ENCODE measurements around the gene MTSS2.

MTSS2 gene

DNA sequence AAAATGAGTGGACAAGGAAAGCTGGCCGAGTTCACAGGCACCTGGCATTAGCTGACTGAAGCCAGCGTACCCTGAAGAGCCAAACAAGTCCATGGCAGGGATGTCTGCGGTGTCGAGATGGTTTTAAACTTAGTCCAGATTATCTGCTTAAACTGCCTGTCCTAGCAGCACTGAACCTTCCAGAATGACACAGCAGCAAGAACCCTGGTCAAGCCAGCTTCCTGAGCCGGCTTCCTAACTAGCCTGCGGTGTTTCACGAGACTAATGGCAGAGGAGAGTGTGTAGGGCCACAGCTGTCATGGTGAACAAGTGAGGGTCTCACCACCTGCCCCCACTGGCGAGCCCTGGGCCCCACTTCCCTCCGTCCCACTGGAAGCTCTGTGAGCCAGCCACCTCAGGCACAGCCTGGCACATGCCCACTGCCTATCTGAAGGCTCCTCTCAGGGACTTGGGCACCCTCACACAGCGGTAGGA, 28.8 kb upstream of the MTSS2 start:
- no peak for DNase-seq (ENCODE audit: low spot score)

- no peak for DNase-seq (ENCODE audit: low spot score)
These were observed 28.0 kb upstream of the MTSS2 start for GRCh38 chr16:70713824-70714223.

DNA sequence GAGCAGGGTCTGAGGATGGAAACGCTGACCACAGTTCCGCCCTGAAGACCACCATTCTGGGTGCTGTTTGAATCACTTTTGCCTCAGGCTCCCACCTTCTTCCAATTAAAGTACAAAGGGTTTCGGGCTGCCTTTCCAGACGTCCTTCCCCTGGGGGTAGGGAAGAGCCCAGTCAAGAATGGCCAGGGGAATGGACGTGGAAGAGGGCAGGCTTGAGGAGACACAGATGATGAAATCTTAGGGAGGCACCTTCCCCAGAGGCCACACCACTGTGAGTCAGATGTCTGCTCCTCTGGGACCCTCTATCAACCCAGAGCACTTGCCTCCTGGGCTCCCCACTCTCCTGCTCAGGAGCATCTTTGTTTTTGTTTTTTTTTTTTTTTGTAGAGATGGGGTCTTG, 27.5 kb upstream of the MTSS2 start:
- DNase-seq (ENCODE audit: low spot score) = no peak

- no peak for DNase-seq (ENCODE audit: low spot score)
These were observed 27.1 kb upstream of the MTSS2 start for GRCh38 chr16:70712942-70713341.

DNA sequence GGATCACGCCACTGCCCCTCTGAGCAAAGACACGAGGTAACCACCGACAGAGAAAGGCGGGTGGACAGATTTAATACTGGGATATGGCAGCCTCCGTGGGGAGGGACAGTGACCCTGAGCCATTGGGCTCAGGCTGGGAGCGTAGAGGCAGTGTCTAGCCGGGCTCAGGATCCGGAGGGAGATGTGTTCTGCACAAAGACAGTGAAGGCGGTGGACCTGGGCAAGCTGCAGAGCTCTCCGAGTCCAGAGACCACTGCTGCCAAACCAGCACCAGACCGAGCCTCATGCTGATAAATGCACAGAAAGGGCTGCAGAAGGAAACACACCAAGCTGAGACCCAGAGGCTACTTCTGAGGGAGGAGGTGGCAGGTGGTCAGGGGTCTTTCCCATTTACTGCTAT, 26.5 kb upstream of the MTSS2 start:
- no peak for DNase-seq (ENCODE audit: low spot score)

GRCh38 chr16:70711211-70712031, 25.6 kb upstream of the MTSS2 start:
- DNase-seq (ENCODE audit: low spot score) = no peak

- DNase-seq (ENCODE audit: low spot score) = no peak
These were observed 24.8 kb upstream of the MTSS2 start for GRCh38 chr16:70710422-70711210.

DNA sequence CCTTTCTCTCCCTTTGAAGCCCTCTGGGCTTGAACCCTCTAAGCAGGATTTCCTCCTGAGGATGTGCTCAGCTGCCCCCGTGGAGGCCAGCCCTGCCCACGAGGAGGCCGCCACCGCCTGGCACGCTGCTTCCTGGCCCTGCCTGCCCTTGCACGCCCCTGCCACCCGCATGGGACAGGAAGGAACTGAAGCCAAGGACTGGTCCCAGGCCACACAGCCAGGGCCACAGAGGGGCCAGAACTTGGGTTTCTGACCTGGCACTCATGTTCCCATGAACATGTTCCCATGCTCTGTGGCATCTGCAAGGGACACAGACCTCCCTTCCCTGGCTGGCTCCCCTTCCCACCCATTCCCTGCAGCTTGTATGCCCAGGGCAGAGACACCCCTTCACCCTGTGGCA, 24.1 kb upstream of the MTSS2 start:
- no peak for DNase-seq (ENCODE audit: low spot score)

GRCh38 chr16:70709457-70709856, 23.6 kb upstream of the MTSS2 start:
- no peak for DNase-seq (ENCODE audit: low spot score)

DNA sequence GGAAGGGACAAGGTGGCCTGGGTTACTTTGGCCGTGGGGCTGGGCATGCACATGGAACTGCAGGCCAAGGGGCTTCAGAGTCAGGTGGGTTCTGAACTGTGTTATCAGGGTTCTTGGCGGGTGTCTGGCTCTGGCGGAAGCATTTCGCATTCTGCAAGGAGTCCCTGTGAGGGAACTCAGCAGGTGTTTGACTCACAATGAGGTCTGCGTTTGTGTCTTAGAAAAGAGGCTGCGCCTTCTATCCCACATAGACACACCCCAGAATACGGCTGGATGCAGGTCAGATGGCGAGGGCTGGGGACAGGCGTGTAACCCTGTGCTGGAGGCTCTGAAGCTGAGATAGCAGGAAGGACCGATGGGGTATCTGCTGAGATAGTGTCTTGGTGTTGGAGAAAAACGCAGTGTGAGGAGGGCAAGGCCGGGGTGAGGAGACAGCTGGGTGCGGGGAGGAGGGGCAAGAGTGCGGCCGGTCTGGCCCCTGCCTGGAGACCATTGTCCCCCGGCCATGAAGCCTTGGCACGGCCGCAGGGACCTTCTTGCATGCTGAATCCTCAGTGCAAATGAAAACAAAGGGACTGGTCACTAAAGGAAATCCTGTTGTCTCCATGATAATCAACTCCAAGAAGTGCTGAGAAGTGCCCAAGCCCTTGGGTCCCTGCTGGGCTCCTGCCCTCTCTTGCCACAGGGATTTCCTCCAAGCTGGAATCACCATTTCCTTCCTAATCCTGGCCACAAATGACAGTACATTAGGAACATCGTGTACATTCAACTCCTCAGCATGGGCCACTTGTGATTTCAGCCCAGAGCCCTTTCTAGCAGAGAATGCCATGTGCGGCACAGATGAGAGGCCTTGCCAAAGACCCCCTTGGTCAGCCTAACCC, 22.8 kb upstream of the MTSS2 start:
- DNase-seq (ENCODE audit: low spot score) = no peak

DNA sequence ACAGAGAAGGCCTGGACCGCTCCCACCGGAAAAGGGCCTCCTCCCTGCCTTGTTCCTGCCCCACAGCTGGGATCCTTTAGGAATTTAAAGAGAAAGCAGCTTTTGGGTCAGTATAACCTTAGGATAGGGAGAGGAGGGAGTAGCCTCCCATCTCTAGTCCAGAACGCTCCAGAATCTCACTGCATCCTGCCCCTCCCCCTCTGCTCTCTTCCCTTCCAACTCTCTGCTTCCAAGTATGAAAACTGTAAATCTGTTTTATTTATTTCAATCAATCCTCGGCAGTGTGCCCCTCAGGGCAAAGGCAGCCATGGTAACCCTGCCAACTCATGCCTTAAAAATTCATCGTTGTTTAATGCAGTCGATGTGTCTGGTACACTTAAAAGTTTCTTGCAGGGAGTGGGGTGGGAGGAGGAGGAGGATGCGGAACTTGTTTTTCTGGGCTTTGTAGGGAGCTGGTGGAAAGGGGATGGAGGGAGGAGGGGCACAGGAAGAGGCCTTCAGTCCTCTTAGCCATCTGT, 21.2 kb upstream of the MTSS2 start:
- DNase-seq (ENCODE audit: low spot score) = no peak

DNA sequence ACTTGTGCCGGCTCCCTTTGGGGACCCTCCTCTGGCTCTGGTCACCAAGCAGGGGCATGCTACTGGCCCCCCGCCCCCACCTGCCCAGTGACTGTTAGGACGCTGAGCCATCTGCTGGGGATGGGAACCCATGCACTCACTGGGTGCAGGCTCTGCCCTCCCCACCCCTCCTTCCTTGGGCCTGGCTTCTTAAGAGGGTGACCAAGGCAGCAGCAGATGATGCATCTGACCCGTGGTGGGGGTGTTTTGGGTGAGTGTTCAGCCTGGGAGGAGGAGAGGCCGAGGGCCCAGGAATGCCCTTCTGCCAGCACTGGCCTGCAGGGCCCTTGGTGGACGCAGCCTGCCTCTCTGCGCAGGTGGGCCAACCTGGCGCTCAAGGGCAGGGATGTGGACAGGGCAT, 19.2 kb upstream of the MTSS2 start:
- no peak for DNase-seq (ENCODE audit: low spot score)

- DNase-seq (ENCODE audit: low spot score) = no peak
These were observed 18.7 kb upstream of the MTSS2 start for GRCh38 chr16:70704586-70704985.

DNA sequence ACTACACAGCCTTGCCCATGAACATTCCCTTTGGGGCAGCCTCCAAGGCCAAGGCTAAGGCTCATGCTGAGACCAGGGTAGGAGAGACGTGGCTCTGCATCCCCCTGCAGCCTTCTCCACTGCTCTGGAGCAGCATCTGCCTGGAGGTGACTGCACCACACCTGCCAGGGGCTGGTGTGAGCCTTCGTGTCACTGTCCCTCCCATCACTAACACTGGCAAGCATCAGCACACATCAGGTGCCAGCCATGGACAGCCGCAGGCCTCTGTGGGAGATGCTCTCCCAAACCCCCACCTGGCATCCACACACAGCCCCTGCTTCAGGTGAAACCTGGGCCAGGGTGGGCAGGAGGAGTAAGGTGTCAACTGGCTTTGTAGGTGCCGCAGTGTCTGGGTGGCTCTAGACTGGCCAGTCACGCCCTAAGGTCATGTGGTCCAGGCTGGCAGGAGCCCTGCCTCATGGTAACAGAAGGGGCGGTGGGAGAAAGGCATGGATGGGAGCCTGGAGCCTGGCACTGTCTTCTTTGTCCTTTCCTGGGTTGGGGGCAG, 18.1 kb upstream of the MTSS2 start:
- no peak for DNase-seq (ENCODE audit: low spot score)

DNA sequence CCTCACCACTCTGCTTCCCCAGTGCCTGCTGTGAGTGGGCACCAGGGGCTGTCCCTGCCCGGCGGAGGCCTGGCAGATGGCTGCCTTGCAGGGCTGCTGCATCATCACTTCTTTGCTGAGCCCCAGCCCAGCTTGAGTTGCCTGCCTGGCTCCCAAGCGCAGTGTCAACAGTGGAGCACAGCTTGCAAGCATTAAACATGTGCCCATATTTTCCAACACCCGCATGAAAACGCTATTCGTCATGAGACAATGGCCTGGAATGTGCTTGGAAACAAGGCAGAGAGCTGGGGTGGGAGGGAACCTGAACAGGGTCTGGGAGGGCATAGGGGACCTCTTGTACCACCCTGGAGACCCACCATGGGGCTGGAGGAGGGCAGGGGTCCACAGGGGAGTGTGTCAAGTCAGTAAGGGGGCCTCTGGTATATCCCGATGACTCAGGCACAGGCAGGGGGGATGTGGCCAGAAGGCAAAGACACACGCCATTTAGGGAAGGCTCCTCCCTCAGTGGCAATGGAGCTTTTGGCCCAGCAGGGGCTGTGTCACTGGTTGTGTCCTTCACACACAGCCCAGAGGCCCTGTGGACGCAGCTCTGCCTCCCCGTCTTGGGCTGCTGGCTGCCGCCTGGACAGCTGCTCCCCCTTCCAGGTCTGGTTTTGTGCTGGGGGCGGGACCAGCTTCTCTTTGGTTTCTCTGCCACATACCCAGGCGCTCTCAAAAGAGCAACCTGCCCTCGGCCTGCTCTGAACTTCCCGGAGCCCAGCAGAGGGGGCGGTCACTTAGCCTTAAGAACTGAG, 17.4 kb upstream of the MTSS2 start:
- no peak for DNase-seq (ENCODE audit: low spot score)

DNA sequence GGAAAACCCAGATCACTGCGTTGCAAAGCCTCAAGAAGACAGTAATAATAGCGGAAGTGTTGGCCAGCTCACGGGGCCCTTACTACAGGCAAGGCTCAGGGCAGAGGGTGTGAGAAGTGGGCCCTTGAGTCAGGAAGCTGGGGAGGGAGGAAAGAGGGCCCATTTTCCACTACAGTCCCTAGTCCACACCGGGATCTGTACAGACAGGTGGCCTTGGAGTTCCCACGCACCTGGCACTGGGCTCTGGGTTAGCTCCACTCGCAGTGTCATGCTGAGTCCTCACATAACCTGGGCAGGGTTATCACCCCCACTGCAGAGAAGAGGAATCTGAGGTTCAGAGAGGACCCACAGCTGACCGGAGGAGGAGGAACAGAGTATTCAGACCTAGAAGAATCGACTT, 16.8 kb upstream of the MTSS2 start:
- DNase-seq (ENCODE audit: low spot score) = peak; percentile 27

- no peak for DNase-seq (ENCODE audit: low spot score)
These were observed 16.1 kb upstream of the MTSS2 start for GRCh38 chr16:70701998-70702397.

- no peak for DNase-seq (ENCODE audit: low spot score)
These were observed 15.7 kb upstream of the MTSS2 start for GRCh38 chr16:70701596-70701995.

DNA sequence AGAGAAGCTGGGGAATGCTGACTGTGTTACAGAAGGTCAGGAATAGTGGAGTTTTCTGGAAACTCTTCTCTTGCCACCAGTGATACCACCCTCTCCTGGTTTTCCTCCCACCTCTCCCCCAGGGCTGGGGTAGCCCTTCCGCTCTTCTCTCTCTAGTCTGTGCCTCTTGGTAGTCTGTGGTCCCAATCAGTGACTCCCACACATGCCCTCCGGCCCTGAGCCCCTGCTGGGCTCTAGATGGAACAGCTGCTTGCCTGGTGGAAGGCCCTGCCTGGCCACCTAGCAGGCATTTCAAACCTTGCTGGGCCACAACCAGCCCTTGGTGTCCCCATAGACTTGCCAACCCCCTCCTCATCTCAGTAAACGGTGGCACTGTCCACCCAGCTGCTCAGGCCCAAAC, 15.2 kb upstream of the MTSS2 start:
- no peak for DNase-seq (ENCODE audit: low spot score)

DNA sequence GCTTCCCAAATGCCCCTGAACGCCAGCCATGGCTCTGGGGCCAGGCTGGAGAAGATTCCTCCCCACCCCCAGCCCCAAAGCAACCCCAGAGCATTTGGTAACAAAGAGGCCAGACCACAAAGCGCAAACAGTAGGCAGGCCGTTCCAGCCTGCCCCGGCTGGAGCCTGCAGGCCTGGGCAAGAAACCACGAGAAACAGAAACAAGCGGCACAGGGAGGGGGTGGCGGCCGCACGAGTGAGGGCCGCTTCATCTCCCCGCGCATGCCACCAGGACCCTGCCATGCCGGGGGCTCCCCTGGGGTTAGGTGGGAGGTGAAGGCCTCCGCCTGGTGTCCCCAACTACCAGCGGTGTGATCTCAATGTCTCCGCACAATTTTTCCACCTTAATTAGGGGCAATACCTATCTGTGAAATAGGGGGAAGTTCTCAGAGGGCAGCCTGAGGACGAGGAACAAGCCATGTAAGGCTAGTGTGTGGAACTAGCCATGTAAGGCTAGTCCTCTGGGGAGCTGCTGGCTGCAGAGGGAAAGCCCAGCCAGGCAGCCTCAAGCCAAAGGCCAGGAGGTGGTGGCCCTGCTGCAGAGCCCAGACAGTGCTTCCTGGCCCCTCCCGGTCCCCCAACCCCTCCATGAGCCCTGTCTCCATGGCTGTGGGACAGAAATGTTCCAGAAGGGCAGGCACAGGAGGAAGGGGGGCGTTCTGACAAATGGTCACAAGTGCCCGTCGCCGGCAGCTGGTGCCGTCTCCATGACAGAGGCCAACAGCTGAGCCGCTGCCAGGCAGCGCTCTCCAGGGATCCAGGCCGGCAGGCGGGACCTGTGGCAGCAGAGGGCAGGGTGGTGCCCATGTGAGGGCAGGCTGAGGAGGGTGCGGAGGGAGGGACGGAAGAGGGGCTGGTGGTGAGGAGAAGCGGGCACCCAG, 14.5 kb upstream of the MTSS2 start:
- no peak for DNase-seq (ENCODE audit: low spot score)
